ENCODE results near the gene ABCA13.

The ABCA13 gene

GRCh38 chr7:48506569-48506968 lies 335.3 kb downstream of the ABCA13 start:
- 95% methylated on average over 2 of the region's 4 CpGs for WGBS
- no peak overlapping the region for H4K91ac ChIP-seq (ENCODE audit: low read length)
- no peak overlapping the region for H2BK120ac ChIP-seq (ENCODE audit: low read depth, low read length)

GRCh38 chr7:48511080-48511479 lies 339.8 kb downstream of the ABCA13 start:
- H3K27ac ChIP-seq (ENCODE audit: low read length, poor library complexity, severe bottlenecking): no peak overlapping the region
- no peak overlapping the region for H3K4me2 ChIP-seq (ENCODE audit: low read length, poor library complexity, severe bottlenecking)
- no peak overlapping the region for H2BK5ac ChIP-seq (ENCODE audit: low read depth, low read length, poor library complexity, severe bottlenecking)
- H2BK12ac ChIP-seq (ENCODE audit: low read length in 2 of 2): no peak overlapping the region
- peaks cover 1% of the 10 kb centered on the region for H3K4me1 ChIP-seq (ENCODE audit: control insufficient read depth, insufficient read depth, low read depth, low read length)
- no peak overlapping the region for H2AK5ac ChIP-seq (ENCODE audit: low read length, severe bottlenecking)
- no peaks in the 10 kb centered on the region for H3K36me3 ChIP-seq (ENCODE audit: control insufficient read depth in 1 of 2, insufficient read depth in 2 of 2, low read depth in 1 of 2, low read length in 2 of 2)
- H2AFZ ChIP-seq (ENCODE audit: low read depth, low read length): no peak overlapping the region
- H3K27me3 ChIP-seq (ENCODE audit: control insufficient read depth in 1 of 2, insufficient read depth in 1 of 2, low read length in 2 of 2): no peaks in the 10 kb centered on the region
- 46% methylated on average over 12 of the region's 12 CpGs for WGBS
- no peaks in the 10 kb centered on the region for H3K79me1 ChIP-seq (replicated peaks; ENCODE audit: low read length, poor library complexity, severe bottlenecking)
- H4K8ac ChIP-seq (ENCODE audit: low read length): no peak overlapping the region
- no peak overlapping the region for H3K14ac ChIP-seq (ENCODE audit: low read length in 2 of 2)
- H2BK15ac ChIP-seq (ENCODE audit: low read depth, poor library complexity, severe bottlenecking): no peak overlapping the region
- no peak overlapping the region for H3K18ac ChIP-seq (ENCODE audit: low read depth in 1 of 2, low read length in 2 of 2)
- no peaks in the 10 kb centered on the region for H3K9me3 ChIP-seq (ENCODE audit: control insufficient read depth, low read length)
- H3K23ac ChIP-seq (ENCODE audit: low read length in 2 of 2): no peak overlapping the region
- no peak for DNase-seq
- no peak overlapping the region for H2BK120ac ChIP-seq (ENCODE audit: low read depth, low read length)
- no peak overlapping the region for H3K9ac ChIP-seq (ENCODE audit: low read length)
- H3K4me3 ChIP-seq (ENCODE audit: insufficient read depth in 1 of 2, low read depth in 1 of 2, low read length in 2 of 2): no peak overlapping the region
- no peak overlapping the region for H3K4ac ChIP-seq (ENCODE audit: low read depth in 1 of 2, low read length in 2 of 2)
- no peak overlapping the region for H4K91ac ChIP-seq (ENCODE audit: low read length)

More at GRCh38 chr7:48506569-48506968, 335.3 kb downstream of the ABCA13 start:
- no peak overlapping the region for H2BK5ac ChIP-seq (ENCODE audit: low read depth, low read length, poor library complexity, severe bottlenecking)
- no peaks in the 10 kb centered on the region for H3K79me1 ChIP-seq (replicated peaks; ENCODE audit: low read length, poor library complexity, severe bottlenecking)
- no peak overlapping the region for H2BK15ac ChIP-seq (ENCODE audit: low read depth, poor library complexity, severe bottlenecking)
- H4K8ac ChIP-seq (ENCODE audit: low read length): no peak overlapping the region
- H3K18ac ChIP-seq (ENCODE audit: low read depth in 1 of 2, low read length in 2 of 2): no peak overlapping the region
- H3K36me3 ChIP-seq (ENCODE audit: control insufficient read depth in 1 of 2, insufficient read depth in 2 of 2, low read depth in 1 of 2, low read length in 2 of 2): no peaks in the 10 kb centered on the region
- H3K4me3 ChIP-seq (ENCODE audit: insufficient read depth in 1 of 2, low read depth in 1 of 2, low read length in 2 of 2): no peak overlapping the region
- H2BK12ac ChIP-seq (ENCODE audit: low read length in 2 of 2): no peak overlapping the region
- H3K9me3 ChIP-seq (ENCODE audit: control insufficient read depth, low read length): no peaks in the 10 kb centered on the region
- H3K4ac ChIP-seq (ENCODE audit: low read depth in 1 of 2, low read length in 2 of 2): no peak overlapping the region
- H3K9ac ChIP-seq (ENCODE audit: low read length): no peak overlapping the region
- H3K4me2 ChIP-seq (ENCODE audit: low read length, poor library complexity, severe bottlenecking): no peak overlapping the region
- no peaks in the 10 kb centered on the region for H3K4me1 ChIP-seq (ENCODE audit: control insufficient read depth, insufficient read depth, low read depth, low read length)
- H2AK5ac ChIP-seq (ENCODE audit: low read length, severe bottlenecking): no peak overlapping the region
- no peak overlapping the region for H3K27ac ChIP-seq (ENCODE audit: low read length, poor library complexity, severe bottlenecking)
- H2AFZ ChIP-seq (ENCODE audit: low read depth, low read length): no peak overlapping the region
- H3K23ac ChIP-seq (ENCODE audit: low read length in 2 of 2): no peak overlapping the region
- DNase-seq: no peak
- no peaks in the 10 kb centered on the region for H3K27me3 ChIP-seq (ENCODE audit: control insufficient read depth in 1 of 2, insufficient read depth in 1 of 2, low read length in 2 of 2)
- no peak overlapping the region for H3K14ac ChIP-seq (ENCODE audit: low read length in 2 of 2)

- WGBS: 44% methylated on average over 6 of the region's 6 CpGs
- no peak overlapping the region for H3K23ac ChIP-seq (ENCODE audit: low read length in 2 of 2)
Measured at GRCh38 chr7:48512892-48513291, 341.6 kb downstream of the ABCA13 start.

GRCh38 chr7:48515171-48515570 lies 343.9 kb downstream of the ABCA13 start:
- no peak overlapping the region for H3K23ac ChIP-seq (ENCODE audit: low read length in 2 of 2)
- no peak overlapping the region for H3K27ac ChIP-seq (ENCODE audit: low read length, poor library complexity, severe bottlenecking)
- no peak overlapping the region for H3K4ac ChIP-seq (ENCODE audit: low read depth in 1 of 2, low read length in 2 of 2)
- H3K4me3 ChIP-seq (ENCODE audit: insufficient read depth in 1 of 2, low read depth in 1 of 2, low read length in 2 of 2): no peak overlapping the region
- no peaks in the 10 kb centered on the region for H3K36me3 ChIP-seq (ENCODE audit: control insufficient read depth in 1 of 2, insufficient read depth in 2 of 2, low read depth in 1 of 2, low read length in 2 of 2)
- H2AFZ ChIP-seq (ENCODE audit: low read depth, low read length): no peak overlapping the region
- no peak overlapping the region for H2AK5ac ChIP-seq (ENCODE audit: low read length, severe bottlenecking)
- no peak overlapping the region for H2BK120ac ChIP-seq (ENCODE audit: low read depth, low read length)
- H3K4me1 ChIP-seq (ENCODE audit: control insufficient read depth, insufficient read depth, low read depth, low read length): peaks cover 1% of the 10 kb centered on the region
- no peak for DNase-seq
- H2BK15ac ChIP-seq (ENCODE audit: low read depth, poor library complexity, severe bottlenecking): no peak overlapping the region
- no peaks in the 10 kb centered on the region for H3K9me3 ChIP-seq (ENCODE audit: control insufficient read depth, low read length)
- no peaks in the 10 kb centered on the region for H3K27me3 ChIP-seq (ENCODE audit: control insufficient read depth in 1 of 2, insufficient read depth in 1 of 2, low read length in 2 of 2)
- no peak overlapping the region for H3K9ac ChIP-seq (ENCODE audit: low read length)
- H3K18ac ChIP-seq (ENCODE audit: low read depth in 1 of 2, low read length in 2 of 2): no peak overlapping the region
- H3K79me1 ChIP-seq (replicated peaks; ENCODE audit: low read length, poor library complexity, severe bottlenecking): no peaks in the 10 kb centered on the region
- H3K4me2 ChIP-seq (ENCODE audit: low read length, poor library complexity, severe bottlenecking): no peak overlapping the region
- H4K8ac ChIP-seq (ENCODE audit: low read length): no peak overlapping the region
- no peak overlapping the region for H2BK5ac ChIP-seq (ENCODE audit: low read depth, low read length, poor library complexity, severe bottlenecking)
- H2BK12ac ChIP-seq (ENCODE audit: low read length in 2 of 2): no peak overlapping the region
- WGBS: 86% methylated on average over 3 of the region's 3 CpGs
- H3K14ac ChIP-seq (ENCODE audit: low read length in 2 of 2): no peak overlapping the region
- H4K91ac ChIP-seq (ENCODE audit: low read length): no peak overlapping the region

More at GRCh38 chr7:48512892-48513291, 341.6 kb downstream of the ABCA13 start:
- Histone ChIP-seq H4K91ac (ENCODE audit: low read length) (no peak overlapping the region), H2BK15ac (ENCODE audit: low read depth, poor library complexity, severe bottlenecking) (no peak overlapping the region), H3K18ac (ENCODE audit: low read depth in 1 of 2, low read length in 2 of 2) (no peak overlapping the region), H3K27ac (ENCODE audit: low read length, poor library complexity, severe bottlenecking) (no peak overlapping the region), H3K4ac (ENCODE audit: low read depth in 1 of 2, low read length in 2 of 2) (no peak overlapping the region), H2BK5ac (ENCODE audit: low read depth, low read length, poor library complexity, severe bottlenecking) (no peak overlapping the region), H2AK5ac (ENCODE audit: low read length, severe bottlenecking) (no peak overlapping the region), H2AFZ (ENCODE audit: low read depth, low read length) (no peak overlapping the region), H2BK12ac (ENCODE audit: low read length in 2 of 2) (no peak overlapping the region), H3K14ac (ENCODE audit: low read length in 2 of 2) (no peak overlapping the region), H3K4me1 (ENCODE audit: control insufficient read depth, insufficient read depth, low read depth, low read length) (peaks cover 1% of the 10 kb centered on the region), H4K8ac (ENCODE audit: low read length) (no peak overlapping the region), H3K9me3 (ENCODE audit: control insufficient read depth, low read length) (no peaks in the 10 kb centered on the region), H3K9ac (ENCODE audit: low read length) (no peak overlapping the region), H3K27me3 (ENCODE audit: control insufficient read depth in 1 of 2, insufficient read depth in 1 of 2, low read length in 2 of 2) (no peaks in the 10 kb centered on the region), H3K4me2 (ENCODE audit: low read length, poor library complexity, severe bottlenecking) (no peak overlapping the region), H2BK120ac (ENCODE audit: low read depth, low read length) (no peak overlapping the region), H3K4me3 (ENCODE audit: insufficient read depth in 1 of 2, low read depth in 1 of 2, low read length in 2 of 2) (no peak overlapping the region), H3K79me1 (replicated peaks; ENCODE audit: low read length, poor library complexity, severe bottlenecking) (no peaks in the 10 kb centered on the region), H3K36me3 (ENCODE audit: control insufficient read depth in 1 of 2, insufficient read depth in 2 of 2, low read depth in 1 of 2, low read length in 2 of 2) (no peaks in the 10 kb centered on the region)
- no peak for DNase-seq
